Urothelium cell line (cell line): Measurements from ENCODE around the gene CREBRF.
"Not testable (repeated sequence)": the region's sequence is repeated elsewhere in the genome, so short reads cannot be mapped to it uniquely, and the experiment has no call there.

Experiments
- DNase-seq: peaks from one replicate; pipeline ENCODE4 v3.0.0; 2011; ENCODE audit warnings: low spot score, mixed read lengths
- FAIRE-seq: peaks from 2 replicates; lab custom pipeline; 2011; peaks lifted over from hg19 to GRCh38; lab: Jason Lieb, UNC

The CREBRF gene

GRCh38 chr5:173152547-173152946, 96.4 kb downstream of the CREBRF start:
- FAIRE-seq, result no peak
- no peak for DNase-seq

DNA sequence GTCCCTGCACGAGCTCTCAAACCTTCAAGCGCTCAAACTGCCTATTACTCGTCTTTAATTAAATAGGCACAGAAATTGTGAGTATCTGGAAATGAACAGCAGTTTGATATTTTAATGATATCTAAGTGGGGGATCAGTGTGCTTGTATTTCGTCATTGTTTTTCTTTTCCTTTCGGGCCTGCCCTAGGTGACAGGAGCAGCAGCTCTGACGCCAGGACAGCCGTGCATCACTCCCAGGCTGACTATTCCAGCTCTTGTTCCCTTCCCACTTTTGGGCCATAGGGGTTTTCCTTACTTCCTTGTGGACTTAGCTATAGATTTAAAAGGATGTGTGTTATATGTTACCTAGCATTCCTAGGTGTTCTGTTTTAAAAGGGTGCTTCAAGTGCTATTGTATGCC, 97.7 kb downstream of the CREBRF start:
- DNase-seq (no peak), FAIRE-seq (no peak)

DNA sequence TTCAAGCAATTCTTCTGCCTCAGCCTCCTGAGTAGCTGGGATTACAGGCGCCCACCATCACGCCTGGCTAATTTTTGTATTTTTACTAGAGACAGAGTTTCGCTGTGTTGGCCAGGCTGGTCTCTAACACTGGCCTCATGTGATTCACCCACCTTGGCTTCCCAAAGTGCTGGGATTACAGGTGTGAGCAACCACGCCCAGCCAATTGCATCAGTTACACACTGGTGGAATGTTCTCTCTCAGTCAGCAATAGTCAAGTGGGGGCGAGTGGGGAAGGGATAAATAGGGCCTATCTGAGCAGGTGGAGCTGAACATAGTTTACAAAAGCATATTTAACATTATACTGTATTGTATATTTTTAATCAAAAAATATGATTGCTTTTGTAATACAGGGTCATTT, 98.5 kb downstream of the CREBRF start:
- not testable (repeated sequence) for FAIRE-seq, DNase-seq

GRCh38 chr5:173155912-173156311, 99.8 kb downstream of the CREBRF start:
- no peak for FAIRE-seq

DNA sequence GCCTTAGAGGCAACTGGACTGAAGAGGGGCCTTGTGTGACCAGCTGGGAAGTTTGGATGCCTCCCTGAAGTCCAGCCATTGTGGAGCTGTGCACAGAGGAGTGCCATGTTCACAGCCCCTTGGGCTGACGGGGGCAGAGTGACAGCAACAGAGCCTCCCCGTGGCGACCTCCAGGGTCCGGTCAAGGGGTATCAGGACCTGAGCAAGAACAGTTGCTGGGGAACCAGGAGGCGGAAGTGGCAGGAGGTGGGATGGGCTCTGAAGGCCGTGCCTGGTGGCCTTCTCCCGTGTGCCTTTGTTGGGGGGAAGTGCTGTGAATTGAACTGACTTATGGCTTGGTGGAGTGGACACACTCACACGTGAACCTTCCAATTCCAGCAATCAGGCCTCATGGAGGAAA, 102.2 kb downstream of the CREBRF start:
- FAIRE-seq, result no peak
- no peak for DNase-seq

More at GRCh38 chr5:173155912-173156311, 99.8 kb downstream of the CREBRF start:
- no peak for DNase-seq

GRCh38 chr5:173159256-173159655, 103.1 kb downstream of the CREBRF start:
- DNase-seq (no peak), FAIRE-seq (no peak)

- no peak for FAIRE-seq
Measured at GRCh38 chr5:173161148-173161547, 105.0 kb downstream of the CREBRF start.

DNA sequence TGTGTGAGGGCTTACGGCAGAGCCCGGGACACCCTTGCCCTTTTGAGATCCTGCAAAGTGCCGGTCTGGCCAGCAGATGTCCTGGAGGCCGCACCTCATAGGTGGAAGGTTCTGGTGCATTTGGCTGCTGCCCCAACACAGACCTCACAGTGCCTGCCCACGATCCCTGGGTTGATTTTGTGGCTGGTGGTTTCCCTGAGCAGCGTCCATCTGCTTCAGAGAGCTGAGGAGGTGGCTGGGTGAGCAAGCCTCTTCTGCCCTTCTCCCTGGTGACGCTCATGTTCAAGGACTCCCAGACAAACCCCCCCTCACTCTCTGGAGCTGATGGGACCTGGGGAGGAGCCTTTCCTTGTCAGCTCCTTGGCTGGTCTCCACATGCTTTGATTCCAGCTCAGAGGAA, 107.1 kb downstream of the CREBRF start:
- no peak for FAIRE-seq

More at GRCh38 chr5:173161148-173161547, 105.0 kb downstream of the CREBRF start:
- no peak for DNase-seq

DNA sequence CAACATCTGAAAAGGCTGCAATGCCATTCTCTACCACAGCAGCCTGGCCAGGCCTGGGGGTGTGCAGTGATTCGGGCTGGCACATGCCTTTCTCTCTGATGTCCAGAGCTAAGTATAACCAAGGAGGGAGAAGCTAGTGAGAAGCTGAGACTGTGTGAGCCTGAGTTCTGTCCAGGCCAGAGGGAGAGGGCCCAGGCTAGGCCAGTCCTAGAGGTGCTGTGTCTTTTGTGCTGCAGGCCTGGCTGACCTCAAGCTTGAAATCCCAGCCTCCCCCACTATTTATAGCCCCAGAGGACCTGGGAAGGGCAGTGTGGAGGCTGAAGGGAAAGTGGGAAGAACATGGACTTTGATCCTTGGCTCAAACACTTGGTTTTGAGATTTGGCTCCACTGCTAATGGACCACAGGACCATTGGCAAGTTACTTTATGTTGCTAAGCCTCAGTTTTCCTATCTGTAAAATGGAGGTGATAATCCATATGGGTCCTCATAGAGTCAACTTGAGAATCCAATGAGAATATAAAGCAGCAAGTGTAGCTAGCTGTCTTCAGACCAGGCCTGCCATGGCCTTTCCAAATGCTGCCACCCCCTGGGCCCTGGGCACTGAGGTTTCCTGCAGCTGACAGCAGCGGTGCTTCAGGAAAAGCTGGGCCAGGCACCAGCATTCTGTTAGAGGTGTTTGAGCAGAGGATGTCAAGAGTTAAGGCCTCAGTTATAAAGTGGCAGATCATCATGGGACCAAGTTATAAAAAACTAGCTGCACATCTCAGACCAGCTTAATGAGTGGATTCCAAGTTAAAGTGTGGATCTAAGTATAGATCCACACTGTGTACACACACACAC, 109.2 kb downstream of the CREBRF start:
- FAIRE-seq (no peak), DNase-seq (no peak)

More for the DNA sequence above, 107.1 kb downstream of the CREBRF start:
- DNase-seq, result no peak

DNA sequence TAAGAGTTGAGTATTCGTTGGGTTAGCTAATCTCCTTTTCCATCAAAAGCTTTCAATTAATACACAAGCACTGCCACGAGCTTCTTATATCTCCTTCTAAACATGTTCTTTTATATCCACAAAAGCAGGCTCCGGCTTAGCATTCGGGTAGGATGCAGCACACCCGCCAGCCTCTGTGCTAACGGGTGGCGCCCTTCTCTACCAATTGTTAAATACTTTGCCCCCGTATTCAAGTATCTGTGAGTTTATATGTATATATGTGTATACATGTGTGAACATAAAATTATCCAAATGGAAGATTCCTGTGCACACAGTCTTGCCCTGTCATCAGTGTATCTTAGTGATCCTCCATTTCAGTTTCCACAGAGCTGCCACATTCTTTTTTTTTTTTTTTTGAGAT, 116.0 kb downstream of the CREBRF start:
- FAIRE-seq (no peak), DNase-seq (no peak)

- DNase-seq (no peak), FAIRE-seq (no peak)
Measured at GRCh38 chr5:173175523-173175922, 119.4 kb downstream of the CREBRF start.

- no peak for DNase-seq
- no peak for FAIRE-seq
Measured at GRCh38 chr5:173178369-173178910, 122.3 kb downstream of the CREBRF start.

- DNase-seq, result no peak
- no peak for FAIRE-seq
Measured at GRCh38 chr5:173180331-173180730, 124.2 kb downstream of the CREBRF start.

DNA sequence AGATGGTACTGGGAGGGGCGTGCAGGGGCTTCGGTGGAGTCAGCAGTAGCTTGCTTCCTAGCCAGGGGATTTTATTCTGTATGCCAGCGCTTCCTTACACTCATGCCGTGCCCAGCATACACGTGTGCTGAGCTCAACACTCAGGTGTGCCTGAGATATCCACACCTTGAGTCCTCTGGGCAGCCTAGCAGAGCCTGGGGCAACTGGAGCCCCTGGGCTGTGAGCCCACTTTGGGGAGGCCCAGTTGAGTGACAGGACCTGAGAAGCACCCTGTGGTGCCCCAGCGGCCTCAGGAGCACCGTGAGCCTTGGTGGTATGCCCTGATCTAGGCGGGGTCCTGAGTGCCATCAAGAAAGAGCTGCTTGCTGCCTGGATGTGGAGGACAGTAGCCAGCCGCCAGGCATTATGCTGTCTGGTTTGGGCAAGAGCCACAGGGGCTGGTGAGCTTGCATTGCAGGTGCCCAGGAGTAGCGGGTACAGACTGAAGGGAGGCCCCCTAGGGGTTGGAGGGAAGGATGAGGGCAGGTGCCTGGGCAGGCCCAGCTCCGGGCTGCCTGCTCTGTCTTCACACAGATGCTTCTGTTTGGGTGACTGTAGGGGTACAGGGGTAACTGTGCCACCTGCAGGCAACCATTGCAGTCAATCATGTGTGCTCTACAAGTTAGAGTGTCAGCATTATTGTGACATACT, 131.0 kb downstream of the CREBRF start:
- FAIRE-seq (no peak), DNase-seq (no peak)

DNA sequence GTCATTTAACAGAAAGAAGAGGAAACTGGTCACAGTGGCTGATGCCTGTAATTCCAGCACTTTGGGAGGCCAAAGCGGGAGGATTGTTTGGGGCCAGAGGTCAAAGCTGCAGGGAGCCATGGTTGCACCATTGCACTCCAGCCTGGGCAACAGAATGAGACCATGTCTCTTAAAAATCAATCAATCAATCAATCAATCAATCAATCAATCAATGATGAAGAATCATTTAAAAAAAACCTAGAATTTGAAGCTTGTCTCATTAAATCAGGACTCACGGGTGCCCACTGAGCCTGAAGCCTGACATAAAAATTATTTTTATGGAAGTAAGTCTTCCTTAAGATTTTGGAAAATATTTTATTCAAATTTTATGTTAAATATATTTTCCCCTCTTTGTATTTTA, 132.1 kb downstream of the CREBRF start:
- DNase-seq (no peak), FAIRE-seq (no peak)
